Prostate gland (tissue), 2 donors: ENCODE measurements around the gene FAM217B. TPM values are rescaled to one million over a fixed set of nuclear protein-coding genes. Genes with fewer than 3 reads are reported as not detected.

Source experiments
- DNase-seq: peaks from one replicate; pipeline ENCODE4 v3.0.0-alpha.2; 2019; ENCODE audit warnings: low spot score
- H3K27ac ChIP-seq, 2 donors: fragments of 200-600 bp; sonication (generic); 2 replicates each; pipeline ENCODE4 v1.5.1; 2017 to 2019
- H3K27me3 ChIP-seq: fragments of 200-600 bp; sonication (generic); replicated peaks from 2 replicates; pipeline ENCODE4 v1.5.1; 2019; ENCODE audit not compliant: insufficient read depth
- H3K36me3 ChIP-seq, 2 donors: fragments of 200-600 bp; sonication (generic); 1 replicate in 1 of 2; 2 replicates in 1 of 2; pipeline versions ENCODE4 v1.5.1 to v1.8.1; 2017 to 2019
- H3K4me1 ChIP-seq: fragments of 200-600 bp; sonication (generic); replicated peaks from 2 replicates; pipeline ENCODE4 v1.5.1; 2019
- H3K4me3 ChIP-seq, 2 donors: fragments of 200-600 bp; sonication (generic); 2 replicates each; pipeline ENCODE4 v1.5.1; 2017 to 2019
- H3K9me3 ChIP-seq: fragments of 200-600 bp; sonication (generic); 2 replicates; pipeline ENCODE4 v1.5.1; 2017
- CTCF ChIP-seq, 4 experiments: fragments of 200-600 bp in 2 of 4; fragments of 450-650 bp in 2 of 4; sonication (generic) in 2 of 4; IDR thresholded peaks; 1 replicate in 3 of 4; 2 replicates in 1 of 4; pipeline ENCODE4 v1.5.1; 2016 to 2019; ENCODE audit warnings: antibody characterized with exemption in 4 of 4, mild to moderate bottlenecking in 2 of 4, moderate library complexity in 2 of 4
- POLR2A ChIP-seq: fragments of 450-650 bp; IDR thresholded peaks from one replicate; pipeline ENCODE4 v1.6.1; 2016; ENCODE audit warnings: antibody characterized with exemption, mild to moderate bottlenecking
- POLR2AphosphoS5 ChIP-seq: sonication (generic); formaldehyde crosslinking; IDR thresholded peaks from one replicate; pipeline ENCODE4 v1.6.1; 2017; ENCODE audit warnings: antibody characterized with exemption
- WGBS: methylation state at CpG from one replicate; pipeline ENCODE4 v1.1.5; 2018; 5-methylcytosine and 5-hydroxymethylcytosine counted together
- intact Hi-C: fragments of 100-400 bp; cut with DNase I; formaldehyde crosslinking; loops from one replicate; pipeline ENCODE4 v1.14.2; 2022
- total RNA-seq, 2 donors: library from RNA; depleted of rRNA; stranded (reverse); fragments of >200 nt; gene quantifications; one replicate each; pipeline ENCODE4 v1.1.0, GENCODE V29; 2016

Gene FAM217B
- total RNA-seq, 2 donors from 2014 or later, result 13.7 to 18.2 TPM

- Histone ChIP-seq H3K4me1 (no peaks in the 10 kb centered on the region), H3K36me3 (no peaks in the 10 kb centered on the region), H3K9me3 (no peaks in the 10 kb centered on the region), H3K27me3 (no peaks in the 10 kb centered on the region), H3K27ac (no peak overlapping the region), H3K4me3 (no peak overlapping the region)
- intact Hi-C loops, result no loop called here
- WGBS, result 52% methylated on average over 6 of the region's 6 CpGs
- DNase-seq, result no peak
- TF ChIP-seq POLR2AphosphoS5 (no peak), POLR2A (no peak), CTCF (IDR thresholded peaks at IDR 0.05) (no peak)
Observed at GRCh38 chr20:59976156-59976782, 36.1 kb downstream of the FAM217B start.

DNA sequence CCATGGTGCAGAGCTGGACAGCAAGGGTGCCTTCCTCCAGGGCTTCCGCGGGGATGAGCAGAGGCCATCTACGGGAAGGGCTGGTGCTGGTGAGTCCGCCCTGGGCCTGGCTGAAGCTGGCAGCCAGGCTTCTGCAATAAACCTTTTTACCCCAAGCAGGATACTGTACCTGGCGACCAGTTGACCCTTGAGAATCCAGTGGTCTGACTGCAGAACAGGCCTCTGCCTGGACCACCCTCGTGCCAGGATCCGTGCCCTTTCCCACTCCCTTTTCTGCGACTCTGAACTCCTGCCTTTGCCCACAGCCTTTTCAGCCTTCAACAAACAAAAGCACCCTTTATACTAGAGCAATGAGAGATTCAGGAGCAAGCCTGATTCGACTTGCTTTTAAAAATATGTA, 36.9 kb downstream of the FAM217B start:
- DNase-seq, result no peak

DNA sequence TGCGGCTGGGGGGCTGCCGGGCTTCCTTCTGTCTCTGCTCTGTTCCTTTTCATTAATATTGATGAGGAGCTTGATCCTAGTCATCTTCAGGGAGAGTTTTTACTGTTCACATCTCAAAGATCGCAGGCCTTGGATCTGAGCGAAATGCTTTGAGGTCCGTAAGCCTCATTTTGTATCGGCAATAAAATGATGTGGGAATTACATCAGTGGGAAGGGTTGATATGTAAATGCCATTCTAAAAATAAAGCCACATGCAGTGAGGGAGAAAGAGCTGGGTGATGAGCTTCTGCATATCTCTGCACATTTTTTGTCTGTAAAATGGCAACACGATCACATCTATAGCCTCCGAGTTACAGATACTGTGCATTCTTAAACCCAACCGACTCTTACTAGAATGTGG, 42.9 kb downstream of the FAM217B start:
- DNase-seq, result no peak
- no peaks in the 10 kb centered on the region for H3K9me3 ChIP-seq
- intact Hi-C loops, result no loop called here
- WGBS, result 91% methylated on average over 9 of the region's 9 CpGs
- H3K27me3 ChIP-seq, result no peaks in the 10 kb centered on the region
- no peaks in the 10 kb centered on the region for H3K4me1 ChIP-seq
- TF ChIP-seq CTCF (IDR thresholded peaks at IDR 0.05), result no peak
- no peak for TF ChIP-seq POLR2AphosphoS5
- no peak for TF ChIP-seq POLR2A
- no peak overlapping the region for H3K27ac ChIP-seq
- no peaks in the 10 kb centered on the region for H3K36me3 ChIP-seq
- H3K4me3 ChIP-seq, result no peak overlapping the region

More for the DNA sequence above, 36.9 kb downstream of the FAM217B start:
- H3K27me3 ChIP-seq, result no peaks in the 10 kb centered on the region
- intact Hi-C loops, result no loop called here
- H3K4me3 ChIP-seq, result no peak overlapping the region
- H3K9me3 ChIP-seq, result no peaks in the 10 kb centered on the region
- TF ChIP-seq CTCF (IDR thresholded peaks at IDR 0.05) (no peak), POLR2AphosphoS5 (no peak), POLR2A (no peak)
- no peak overlapping the region for H3K27ac ChIP-seq
- WGBS, result 78% methylated on average over 6 of the region's 9 CpGs
- H3K4me1 ChIP-seq, result no peaks in the 10 kb centered on the region
- no peaks in the 10 kb centered on the region for H3K36me3 ChIP-seq

DNA sequence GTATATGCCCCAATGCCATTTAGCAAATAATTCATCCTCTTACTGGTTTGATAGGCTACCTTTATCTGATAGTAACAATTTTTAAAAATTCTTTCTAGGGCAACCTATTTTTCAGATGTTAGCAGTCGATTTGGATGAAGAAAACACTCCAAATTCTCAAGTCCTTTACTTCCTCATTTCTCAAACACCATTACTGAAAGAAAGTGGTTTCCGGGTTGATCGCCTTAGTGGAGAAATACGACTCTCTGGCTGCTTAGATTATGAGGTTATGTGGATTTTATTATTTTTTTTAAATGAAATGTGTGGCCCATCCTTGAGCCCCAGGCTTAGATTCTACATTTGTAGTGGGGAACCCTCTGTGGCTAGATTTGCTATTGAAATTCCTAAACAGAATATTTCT, 44.4 kb downstream of the FAM217B start:
- Histone ChIP-seq H3K36me3 (no peaks in the 10 kb centered on the region), H3K9me3 (no peaks in the 10 kb centered on the region), H3K27me3 (no peaks in the 10 kb centered on the region), H3K4me3 (no peak overlapping the region), H3K27ac (no peak overlapping the region), H3K4me1 (no peaks in the 10 kb centered on the region)
- WGBS, result 81% methylated on average over 4 of the region's 4 CpGs
- no peak for TF ChIP-seq CTCF (IDR thresholded peaks at IDR 0.05)
- TF ChIP-seq POLR2A, result no peak
- no peak for TF ChIP-seq POLR2AphosphoS5
- intact Hi-C loops, result no loop called here
- DNase-seq, result no peak

DNA sequence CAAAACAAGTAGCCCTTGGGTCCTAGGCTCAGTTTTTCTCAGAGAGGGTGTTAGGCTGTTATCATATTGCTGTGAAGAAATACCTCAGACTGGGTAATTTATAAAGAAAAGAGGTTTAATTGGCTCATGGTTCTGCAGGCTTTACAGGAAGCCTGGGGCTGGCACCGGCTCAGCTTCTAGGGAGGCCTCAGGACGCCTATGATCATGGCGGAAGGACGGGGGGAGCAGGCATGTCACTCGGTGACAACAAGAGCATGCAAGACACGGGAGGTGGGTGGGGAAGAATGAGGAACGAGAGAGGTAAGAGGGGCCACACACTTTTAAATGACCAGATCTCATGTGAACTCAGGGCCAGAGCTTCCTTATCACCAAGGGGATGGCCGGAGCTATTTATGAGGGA, 45.0 kb downstream of the FAM217B start:
- no peaks in the 10 kb centered on the region for H3K4me1 ChIP-seq
- intact Hi-C loops, result no loop called here
- no peak for DNase-seq
- H3K4me3 ChIP-seq, result no peak overlapping the region
- H3K36me3 ChIP-seq, result no peaks in the 10 kb centered on the region
- no peak overlapping the region for H3K27ac ChIP-seq
- WGBS, result 83% methylated on average over 8 of the region's 8 CpGs
- H3K27me3 ChIP-seq, result no peaks in the 10 kb centered on the region
- TF ChIP-seq POLR2A (no peak), POLR2AphosphoS5 (no peak), CTCF (IDR thresholded peaks at IDR 0.05) (no peak)
- no peaks in the 10 kb centered on the region for H3K9me3 ChIP-seq
